ENCODE data around the gene PTPRN2. TPM values are rescaled to one million over a fixed set of nuclear protein-coding genes. Genes with fewer than 3 reads are reported as not detected.
"Not testable (repeated sequence)": the region's sequence is repeated elsewhere in the genome, so short reads cannot be mapped to it uniquely, and the experiment has no call there.

PTPRN2 gene
- total RNA-seq, 1 donor, result 0.09 TPM

- no peak overlapping the region for H3K4me3 ChIP-seq (ENCODE audit: low read depth, low read length)
- TF ChIP-seq, protein P1, sequence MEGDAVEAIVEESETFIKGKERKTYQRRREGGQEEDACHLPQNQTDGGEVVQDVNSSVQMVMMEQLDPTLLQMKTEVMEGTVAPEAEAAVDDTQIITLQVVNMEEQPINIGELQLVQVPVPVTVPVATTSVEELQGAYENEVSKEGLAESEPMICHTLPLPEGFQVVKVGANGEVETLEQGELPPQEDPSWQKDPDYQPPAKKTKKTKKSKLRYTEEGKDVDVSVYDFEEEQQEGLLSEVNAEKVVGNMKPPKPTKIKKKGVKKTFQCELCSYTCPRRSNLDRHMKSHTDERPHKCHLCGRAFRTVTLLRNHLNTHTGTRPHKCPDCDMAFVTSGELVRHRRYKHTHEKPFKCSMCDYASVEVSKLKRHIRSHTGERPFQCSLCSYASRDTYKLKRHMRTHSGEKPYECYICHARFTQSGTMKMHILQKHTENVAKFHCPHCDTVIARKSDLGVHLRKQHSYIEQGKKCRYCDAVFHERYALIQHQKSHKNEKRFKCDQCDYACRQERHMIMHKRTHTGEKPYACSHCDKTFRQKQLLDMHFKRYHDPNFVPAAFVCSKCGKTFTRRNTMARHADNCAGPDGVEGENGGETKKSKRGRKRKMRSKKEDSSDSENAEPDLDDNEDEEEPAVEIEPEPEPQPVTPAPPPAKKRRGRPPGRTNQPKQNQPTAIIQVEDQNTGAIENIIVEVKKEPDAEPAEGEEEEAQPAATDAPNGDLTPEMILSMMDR (IDR thresholded peaks at IDR 0.05; ENCODE audit: insufficient read depth, low read length), result no peak
- DNase-seq (ENCODE audit: low read depth), result no peak
Measured at GRCh38 chr7:158467562-158467961, 120.1 kb downstream of the PTPRN2 start.

DNA sequence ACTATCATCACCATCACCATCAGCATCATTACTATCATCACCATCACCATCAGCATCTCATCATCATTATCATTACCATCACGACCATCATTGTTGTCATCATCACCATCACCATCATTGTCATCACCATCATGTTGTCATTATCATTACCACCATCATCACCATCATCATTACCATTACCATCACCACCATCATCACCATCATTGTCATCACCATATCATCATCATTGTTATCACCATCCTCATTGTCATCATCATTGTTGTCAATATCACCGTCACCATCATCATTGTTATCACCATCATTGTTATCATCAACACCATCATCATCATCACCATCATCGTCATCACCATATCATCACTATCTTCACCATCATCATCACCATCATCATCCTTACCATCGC, 124.3 kb downstream of the PTPRN2 start:
- no peak overlapping the region for H3K4me3 ChIP-seq (ENCODE audit: low read depth, low read length)
- no peak for DNase-seq (ENCODE audit: low read depth)
- TF ChIP-seq, protein P1 (IDR thresholded peaks at IDR 0.05; ENCODE audit: insufficient read depth, low read length), result no peak

DNA sequence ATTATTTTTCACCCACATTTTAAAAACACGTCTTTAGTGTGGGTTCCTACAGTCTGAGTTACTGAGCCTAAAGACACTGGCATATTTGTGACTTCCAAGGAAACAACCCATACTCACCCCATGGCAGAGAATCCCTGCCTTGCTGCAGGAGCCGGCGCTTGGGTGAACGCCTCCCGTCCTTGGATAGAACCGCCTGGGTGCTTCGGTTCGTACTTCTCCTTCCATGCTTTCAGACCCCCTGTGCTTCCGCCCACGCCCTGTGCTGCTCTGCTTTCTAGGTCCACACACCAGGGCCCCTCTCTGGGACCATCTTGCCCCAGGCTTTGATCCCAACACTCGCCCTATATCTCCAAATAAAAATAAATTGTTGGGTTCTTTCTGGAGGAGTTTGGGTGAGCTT, 125.8 kb downstream of the PTPRN2 start:
- H3K4me3 ChIP-seq (ENCODE audit: low read depth, low read length), result no peak overlapping the region
- TF ChIP-seq, protein P1 (IDR thresholded peaks at IDR 0.05; ENCODE audit: insufficient read depth, low read length), result no peak

GRCh38 chr7:158460665-158461064, 127.0 kb downstream of the PTPRN2 start:
- no peak overlapping the region for H3K4me3 ChIP-seq (ENCODE audit: low read depth, low read length)

More for the DNA sequence above, 125.8 kb downstream of the PTPRN2 start:
- no peak for DNase-seq (ENCODE audit: low read depth)

GRCh38 chr7:158458716-158459282, 128.8 kb downstream of the PTPRN2 start:
- TF ChIP-seq, protein P1 (IDR thresholded peaks at IDR 0.05; ENCODE audit: insufficient read depth, low read length), result no peak

More at GRCh38 chr7:158460665-158461064, 127.0 kb downstream of the PTPRN2 start:
- TF ChIP-seq, protein P1 (IDR thresholded peaks at IDR 0.05; ENCODE audit: insufficient read depth, low read length), result no peak
- DNase-seq (ENCODE audit: low read depth), result no peak

GRCh38 chr7:158458096-158458495, 129.5 kb downstream of the PTPRN2 start:
- no peak for DNase-seq (ENCODE audit: low read depth)
- TF ChIP-seq, protein P1 (IDR thresholded peaks at IDR 0.05; ENCODE audit: insufficient read depth, low read length), result no peak
- H3K4me3 ChIP-seq (ENCODE audit: low read depth, low read length), result no peak overlapping the region

More at GRCh38 chr7:158458716-158459282, 128.8 kb downstream of the PTPRN2 start:
- H3K4me3 ChIP-seq (ENCODE audit: low read depth, low read length), result no peak overlapping the region
- no peak for DNase-seq (ENCODE audit: low read depth)

GRCh38 chr7:158457586-158457985, 130.0 kb downstream of the PTPRN2 start:
- not testable (repeated sequence) for H3K4me3 ChIP-seq (ENCODE audit: low read depth, low read length); DNase-seq (ENCODE audit: low read depth)

Data from fibroblast of the aortic adventitia (primary cell).